PC-3 (cell line): ENCODE measurements around the gene PARP4.

ENCODE experiments used
- EZH2 ChIP-seq: fragments of 300-600 bp; sonication (generic); IDR thresholded peaks from one replicate; pipeline ENCODE4 v1.6.1; 2017; ENCODE audit warnings: antibody characterized with exemption, mild to moderate bottlenecking, low read length; ENCODE audit not compliant: unreplicated experiment
- EZH2phosphoT487 ChIP-seq: fragments of 300-600 bp; sonication (generic); IDR thresholded peaks from 2 replicates; pipeline ENCODE4 v1.6.1; 2018; ENCODE audit warnings: mild to moderate bottlenecking, antibody characterized with exemption, low read length, borderline replicate concordance
- TF ChIP-seq, protein P1 (sequence below): fragments of 300-600 bp; sonication (generic); conservative IDR thresholded peaks from 2 replicates; pipeline ENCODE4 v1.5.1; 2017; ENCODE audit warnings: antibody characterized with exemption, low read depth, mild to moderate bottlenecking, low read length

DNA sequence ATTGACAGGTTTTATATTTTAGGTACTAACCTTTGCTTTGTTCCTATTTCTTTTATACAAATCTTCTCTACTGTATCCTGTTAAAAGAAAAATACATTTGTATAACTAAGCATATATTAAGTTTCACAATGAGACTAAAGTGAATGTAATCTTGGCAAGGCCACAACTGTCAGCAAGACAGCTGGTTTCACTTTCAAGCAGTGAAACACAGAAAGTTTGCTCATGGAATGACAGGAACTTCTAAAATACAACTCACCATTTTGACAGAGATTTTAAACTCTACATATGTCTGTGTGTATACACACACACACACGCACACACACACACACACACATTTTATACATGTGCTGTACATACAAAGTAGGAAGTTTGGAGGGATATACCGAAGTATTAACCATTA is 53.3 kb downstream of the PARP4 start:
- TF ChIP-seq, protein P1, sequence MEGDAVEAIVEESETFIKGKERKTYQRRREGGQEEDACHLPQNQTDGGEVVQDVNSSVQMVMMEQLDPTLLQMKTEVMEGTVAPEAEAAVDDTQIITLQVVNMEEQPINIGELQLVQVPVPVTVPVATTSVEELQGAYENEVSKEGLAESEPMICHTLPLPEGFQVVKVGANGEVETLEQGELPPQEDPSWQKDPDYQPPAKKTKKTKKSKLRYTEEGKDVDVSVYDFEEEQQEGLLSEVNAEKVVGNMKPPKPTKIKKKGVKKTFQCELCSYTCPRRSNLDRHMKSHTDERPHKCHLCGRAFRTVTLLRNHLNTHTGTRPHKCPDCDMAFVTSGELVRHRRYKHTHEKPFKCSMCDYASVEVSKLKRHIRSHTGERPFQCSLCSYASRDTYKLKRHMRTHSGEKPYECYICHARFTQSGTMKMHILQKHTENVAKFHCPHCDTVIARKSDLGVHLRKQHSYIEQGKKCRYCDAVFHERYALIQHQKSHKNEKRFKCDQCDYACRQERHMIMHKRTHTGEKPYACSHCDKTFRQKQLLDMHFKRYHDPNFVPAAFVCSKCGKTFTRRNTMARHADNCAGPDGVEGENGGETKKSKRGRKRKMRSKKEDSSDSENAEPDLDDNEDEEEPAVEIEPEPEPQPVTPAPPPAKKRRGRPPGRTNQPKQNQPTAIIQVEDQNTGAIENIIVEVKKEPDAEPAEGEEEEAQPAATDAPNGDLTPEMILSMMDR = no peak
- no peak for TF ChIP-seq EZH2
- no peak for TF ChIP-seq EZH2phosphoT487
